Mucosa of descending colon (tissue), 3 donors: Measurements from ENCODE around the gene OPRD1. TPM values are rescaled to one million over a fixed set of nuclear protein-coding genes. Genes with fewer than 3 reads are reported as not detected.

Source experiments
- ATAC-seq: fragments of 200-7000 bp; cut with Tn5 transposase; one replicate; pipeline ENCODE4 v1.9.1; 2020; ENCODE audit warnings: mild to moderate bottlenecking, moderate library complexity
- DNase-seq, 3 donors: peaks; one replicate each; pipeline ENCODE4 v3.0.0-alpha.2; 2020
- H3K36me3 ChIP-seq: fragments of 200-600 bp; one replicate; pipeline ENCODE4 v1.8.0; 2021; ENCODE audit warnings: low read depth, mild to moderate bottlenecking
- H3K4me1 ChIP-seq: fragments of 200-600 bp; one replicate; pipeline ENCODE4 v1.8.0; 2021; ENCODE audit warnings: low read depth, mild to moderate bottlenecking
- H3K4me3 ChIP-seq: fragments of 200-600 bp; one replicate; pipeline ENCODE4 v1.8.0; 2021; ENCODE audit warnings: mild to moderate bottlenecking
- H3K9me3 ChIP-seq: fragments of 200-600 bp; one replicate; pipeline ENCODE4 v1.8.0; 2021; ENCODE audit warnings: mild to moderate bottlenecking
- intact Hi-C, 2 donors: fragments of 100-400 bp; cut with DNase I in 1 of 2; cut with micrococcal nuclease in 1 of 2; formaldehyde crosslinking; loops; one replicate each; pipeline versions ENCODE4 v1.11.0 to v1.11.1; 2022; cut with DNase I, micrococcal nuclease
- total RNA-seq, 3 donors: library from RNA; stranded (reverse); fragmentation: NEBNext Ultra II Directional in 2 of 3; extraction: Animal tissue kit (Norgen Biotek cat#: 25700) in 2 of 3; gene quantifications; one replicate each; pipeline versions ENCODE4 v1.2.1 to v1.2.4, GENCODE V29; 2021 to 2023
- TF ChIP-seq, protein P1 (sequence below): fragments of 200-600 bp; IDR thresholded peaks from one replicate; pipeline ENCODE4 v1.8.0; 2022; ENCODE audit warnings: antibody characterized with exemption, mild to moderate bottlenecking
- donor health status: DM: no; HTN: no; CAD: no; lungs with moderate emphysema.
- donor health status: DM: no; HTN: no; CAD: no.
- donor health status: DM: no; HTN: yes; CAD: no.

OPRD1 gene
- total RNA-seq, 3 donors from 2014 or later, result 0.06 to 1.1 (median 0.48) TPM

DNA sequence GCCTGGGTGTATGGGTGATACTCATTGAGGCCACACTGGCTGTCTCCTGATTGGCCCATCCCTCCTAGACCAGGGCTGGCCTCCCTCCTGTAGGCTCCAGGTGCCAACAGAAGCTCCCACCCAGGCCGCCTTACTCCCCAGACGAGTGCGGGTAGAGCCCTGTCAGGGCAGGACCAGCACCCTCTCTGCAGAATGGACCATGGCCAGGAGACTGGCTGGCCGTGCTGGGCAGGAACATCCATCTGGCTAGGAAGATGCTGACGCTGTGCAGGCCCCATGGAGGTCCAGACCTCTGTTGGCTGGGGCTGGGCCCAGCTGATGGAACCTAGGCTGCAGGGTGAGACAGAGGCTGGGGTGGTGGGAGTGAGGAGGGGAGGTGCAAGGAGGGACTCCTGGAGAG is 77.4 kb downstream of the OPRD1 start:
- ATAC-seq (no peak), DNase-seq (no peak)
- H3K4me1 ChIP-seq, result peaks cover 19% of the 10 kb centered on the region
- intact Hi-C loops, result loop anchor here in 1 of 2 donors (5.0 kb wide), 1 partner anchor 313 kb away; no protein-coding TSS in a partner anchor
- H3K9me3 ChIP-seq, result no peaks in the 10 kb centered on the region
- TF ChIP-seq, protein P1, sequence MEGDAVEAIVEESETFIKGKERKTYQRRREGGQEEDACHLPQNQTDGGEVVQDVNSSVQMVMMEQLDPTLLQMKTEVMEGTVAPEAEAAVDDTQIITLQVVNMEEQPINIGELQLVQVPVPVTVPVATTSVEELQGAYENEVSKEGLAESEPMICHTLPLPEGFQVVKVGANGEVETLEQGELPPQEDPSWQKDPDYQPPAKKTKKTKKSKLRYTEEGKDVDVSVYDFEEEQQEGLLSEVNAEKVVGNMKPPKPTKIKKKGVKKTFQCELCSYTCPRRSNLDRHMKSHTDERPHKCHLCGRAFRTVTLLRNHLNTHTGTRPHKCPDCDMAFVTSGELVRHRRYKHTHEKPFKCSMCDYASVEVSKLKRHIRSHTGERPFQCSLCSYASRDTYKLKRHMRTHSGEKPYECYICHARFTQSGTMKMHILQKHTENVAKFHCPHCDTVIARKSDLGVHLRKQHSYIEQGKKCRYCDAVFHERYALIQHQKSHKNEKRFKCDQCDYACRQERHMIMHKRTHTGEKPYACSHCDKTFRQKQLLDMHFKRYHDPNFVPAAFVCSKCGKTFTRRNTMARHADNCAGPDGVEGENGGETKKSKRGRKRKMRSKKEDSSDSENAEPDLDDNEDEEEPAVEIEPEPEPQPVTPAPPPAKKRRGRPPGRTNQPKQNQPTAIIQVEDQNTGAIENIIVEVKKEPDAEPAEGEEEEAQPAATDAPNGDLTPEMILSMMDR, result no peak
- H3K36me3 ChIP-seq, result no peaks in the 10 kb centered on the region
- no peak overlapping the region for H3K4me3 ChIP-seq

DNA sequence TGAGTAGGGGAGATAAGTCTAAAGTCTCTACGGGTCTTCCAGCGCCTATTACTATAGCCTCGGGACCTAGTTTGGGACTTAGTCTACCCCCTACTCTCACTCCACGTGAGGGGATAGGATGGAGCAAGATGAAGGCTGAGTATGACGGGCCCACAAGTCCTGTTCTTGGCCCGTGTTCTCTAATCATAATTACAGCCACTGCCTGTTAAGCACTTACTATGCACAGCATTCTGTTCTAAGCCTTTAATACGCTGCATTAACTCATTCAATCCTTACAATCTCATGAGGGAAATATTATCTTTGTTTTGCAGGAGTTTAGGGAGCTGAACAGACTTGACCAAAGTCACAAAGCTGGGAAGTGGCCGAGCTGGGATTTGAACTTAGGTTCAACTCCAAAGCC is 78.5 kb downstream of the OPRD1 start:
- TF ChIP-seq, protein P1, result no peak
- DNase-seq (no peak), ATAC-seq (no peak)
- no peaks in the 10 kb centered on the region for H3K9me3 ChIP-seq
- no peak overlapping the region for H3K4me3 ChIP-seq
- H3K4me1 ChIP-seq, result peaks cover 11% of the 10 kb centered on the region
- H3K36me3 ChIP-seq, result no peaks in the 10 kb centered on the region
- intact Hi-C loops, result no loop called here

DNA sequence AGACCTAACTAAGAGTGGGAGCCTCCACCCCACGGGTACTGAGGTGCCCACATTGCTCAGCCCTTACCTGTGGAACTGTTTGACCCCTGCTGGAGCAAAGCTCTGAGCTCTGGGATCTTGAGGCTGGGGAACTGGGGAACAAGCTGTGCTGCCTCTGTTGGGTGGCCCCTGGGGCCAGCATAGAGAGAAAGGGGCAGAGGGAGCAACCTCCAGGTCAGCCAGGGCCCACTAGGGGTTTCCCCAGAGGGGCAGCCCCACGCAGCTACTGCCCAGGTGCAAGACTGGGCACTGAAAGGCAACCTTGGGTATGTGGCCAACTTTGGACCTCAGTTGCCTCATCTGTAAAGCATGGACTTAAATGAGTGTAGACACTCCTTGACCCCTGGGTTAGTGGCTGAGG is 78.9 kb downstream of the OPRD1 start:
- no peak for ATAC-seq
- Histone ChIP-seq H3K9me3 (no peaks in the 10 kb centered on the region), H3K4me1 (peaks cover 10% of the 10 kb centered on the region), H3K36me3 (no peaks in the 10 kb centered on the region), H3K4me3 (no peak overlapping the region)
- TF ChIP-seq, protein P1, result no peak
- no peak for DNase-seq
- intact Hi-C loops, result no loop called here

DNA sequence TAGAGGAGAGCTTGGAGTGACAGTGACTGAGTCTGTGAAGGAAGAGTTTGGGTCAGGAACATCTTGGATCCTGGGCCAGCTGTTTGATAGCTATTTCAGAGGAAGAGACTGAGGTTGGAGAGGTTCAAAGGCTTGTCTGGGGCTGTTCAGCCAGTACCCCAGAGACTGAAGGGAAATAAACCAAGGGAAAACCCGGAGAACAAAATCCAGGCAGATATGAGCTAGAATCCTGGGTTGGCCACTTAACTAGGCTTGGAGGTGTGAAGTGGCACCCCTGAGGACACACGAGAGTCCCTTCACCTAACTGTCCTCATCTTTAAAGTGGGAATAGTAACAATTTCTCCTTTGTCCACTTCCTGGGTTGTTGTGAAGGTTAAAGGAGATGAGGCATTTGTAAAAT is 79.3 kb downstream of the OPRD1 start:
- no peak for DNase-seq
- Histone ChIP-seq H3K4me3 (no peak overlapping the region), H3K4me1 (peaks cover 8% of the 10 kb centered on the region), H3K9me3 (no peaks in the 10 kb centered on the region), H3K36me3 (no peaks in the 10 kb centered on the region)
- TF ChIP-seq, protein P1, result no peak
- intact Hi-C loops, result no loop called here
- no peak for ATAC-seq

DNA sequence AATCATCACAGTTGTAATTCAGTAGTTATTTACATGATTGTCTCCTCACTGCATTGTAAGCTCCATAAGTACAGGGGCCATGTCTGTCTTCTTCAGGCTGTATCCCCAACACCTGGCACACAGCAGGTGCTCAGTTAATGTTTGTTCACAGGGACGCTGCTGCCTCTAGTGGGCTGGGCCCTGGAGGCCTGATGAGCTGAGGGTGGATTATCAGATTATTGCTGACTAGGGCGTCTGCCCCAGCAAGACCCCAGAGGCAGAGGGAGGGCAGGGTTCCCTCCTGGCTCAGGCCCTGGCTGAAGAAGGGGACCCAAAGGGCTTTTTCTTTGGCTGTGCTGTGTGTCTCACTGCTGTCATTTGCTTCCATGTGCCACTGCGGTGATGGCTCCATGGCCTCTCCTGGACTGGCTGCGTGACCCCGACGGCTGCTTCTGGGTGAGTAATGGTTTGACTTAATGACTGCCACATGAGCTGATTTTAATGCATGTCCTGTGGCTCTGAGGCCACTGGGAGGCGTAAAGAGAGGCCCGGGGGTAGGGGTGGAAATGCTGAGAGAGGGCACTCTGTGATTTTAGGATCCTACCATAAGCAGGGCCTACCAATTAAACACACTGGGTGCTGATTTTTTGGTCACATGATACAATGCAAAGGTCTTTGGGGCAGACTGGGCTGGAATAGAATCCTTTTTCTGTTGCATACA is 81.6 kb downstream of the OPRD1 start:
- H3K4me3 ChIP-seq, result no peak overlapping the region
- ATAC-seq, result no peak
- TF ChIP-seq, protein P1, result no peak
- intact Hi-C loops, result no loop called here
- no peaks in the 10 kb centered on the region for H3K4me1 ChIP-seq
- H3K9me3 ChIP-seq, result no peaks in the 10 kb centered on the region
- DNase-seq, result no peak
- no peaks in the 10 kb centered on the region for H3K36me3 ChIP-seq

DNA sequence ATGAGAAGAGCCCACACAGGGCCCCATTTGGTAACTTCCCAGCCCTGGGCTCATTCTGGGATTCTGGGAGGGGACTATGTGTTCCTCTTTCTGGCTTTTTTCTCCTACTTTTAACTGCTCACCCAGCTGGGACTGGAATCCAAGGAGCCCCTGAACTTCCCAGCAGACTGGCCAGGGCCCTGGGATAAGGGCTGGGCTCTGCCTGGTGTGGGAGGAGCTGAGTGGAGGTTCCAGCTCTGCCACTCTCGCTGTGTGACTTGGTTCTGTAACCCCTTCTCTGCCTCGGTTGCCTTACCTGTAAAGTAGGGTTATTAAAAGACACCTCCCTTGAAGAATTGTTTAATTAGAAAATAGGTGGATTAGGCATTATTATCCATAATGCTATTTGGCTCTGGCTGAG is 82.8 kb downstream of the OPRD1 start:
- TF ChIP-seq, protein P1, result no peak
- intact Hi-C loops, result no loop called here
- Histone ChIP-seq H3K9me3 (no peaks in the 10 kb centered on the region), H3K36me3 (no peaks in the 10 kb centered on the region), H3K4me1 (no peaks in the 10 kb centered on the region), H3K4me3 (no peak overlapping the region)
- DNase-seq (no peak), ATAC-seq (no peak)
